SK-N-SH (cell line): Measurements from ENCODE around the gene OPCML. TPM values are rescaled to one million over a fixed set of nuclear protein-coding genes. Genes with fewer than 3 reads are reported as not detected.

Experiments
- CTCF ChIA-PET: fragments of 300-600, 350-600 bp; formaldehyde crosslinking; extraction: SDS; loops from one replicate; lab custom pipeline; 2021; lab: Yijun Ruan, JAX
- POLR2A ChIA-PET: fragments of 350-600 bp; sonication (Branson Sonifier 250); formaldehyde crosslinking; extraction: SDS; loops from one replicate; lab custom pipeline; 2020; ENCODE audit warnings: antibody characterized with exemption, inconsistent platforms; lab: Yijun Ruan, JAX
- DNase-seq: peaks from one replicate; pipeline ENCODE4 v3.0.0; 2012
- H2AFZ ChIP-seq: fragments of 200-600 bp; sonication (generic); 2 replicates; pipeline ENCODE4 v1.8.1; 2016; ENCODE audit warnings: antibody characterized with exemption, mild to moderate bottlenecking, low read depth
- H3F3A ChIP-seq: fragments of 200-600 bp; sonication (generic); replicated peaks from 2 replicates; pipeline ENCODE3; 2016; ENCODE audit warnings: antibody characterized with exemption, mild to moderate bottlenecking; ENCODE audit not compliant: insufficient read depth
- H3K27ac ChIP-seq, 2 experiments: fragments of 200-500 bp in 1 of 2; fragments of 200-600 bp in 1 of 2; sonication (Bioruptor generic) in 1 of 2; sonication (generic), shearing (Covaris generic) in 1 of 2; 2 replicates each; pipeline versions ENCODE4 v1.5.1 to v1.6.1; 2014 to 2016; ENCODE audit warnings: low read depth in 2 of 2, inconsistent platforms in 1 of 2, low read length in 1 of 2, mild to moderate bottlenecking in 1 of 2, mixed read lengths in 1 of 2
- H3K27me3 ChIP-seq: fragments of 200-600 bp; sonication (generic), shearing (Covaris generic); 2 replicates; pipeline ENCODE4 v1.6.1; 2016; ENCODE audit warnings: mixed run types; ENCODE audit not compliant: insufficient read depth
- H3K36me3 ChIP-seq, 2 experiments: fragments of 200-500 bp in 1 of 2; fragments of 200-600 bp in 1 of 2; sonication (Bioruptor generic) in 1 of 2; sonication (generic) in 1 of 2; replicated peaks in 1 of 2; 2 replicates each; pipeline versions ENCODE3 to v1.5.1; 2014 to 2016; ENCODE audit warnings: low read length in 1 of 2, mild to moderate bottlenecking in 1 of 2; ENCODE audit not compliant: insufficient read depth in 2 of 2, control insufficient read depth in 1 of 2
- H3K4me1 ChIP-seq, 2 experiments: fragments of 200-500 bp in 1 of 2; fragments of 200-600 bp in 1 of 2; sonication (Bioruptor generic) in 1 of 2; sonication (generic), shearing (Covaris generic) in 1 of 2; 2 replicates each; pipeline versions ENCODE4 v1.5.1 to v1.6.1; 2014 to 2016; ENCODE audit warnings: low read depth in 1 of 2, low read length in 1 of 2, mixed run types in 1 of 2; ENCODE audit not compliant: insufficient read depth in 2 of 2, control insufficient read depth in 1 of 2
- H3K4me2 ChIP-seq: fragments of 200-600 bp; sonication (generic), shearing (Covaris generic); 2 replicates; pipeline ENCODE4 v1.6.1; 2017; ENCODE audit warnings: mixed run types
- H3K4me3 ChIP-seq, 2 experiments: fragments of 200-500 bp in 1 of 2; fragments of 200-600 bp in 1 of 2; sonication (Bioruptor generic) in 1 of 2; sonication (generic), shearing (Covaris generic) in 1 of 2; 2 replicates each; pipeline versions ENCODE4 v1.5.1 to v1.8.1; 2014 to 2016; ENCODE audit warnings: low read depth in 2 of 2, inconsistent platforms in 1 of 2, low read length in 1 of 2, mild to moderate bottlenecking in 1 of 2, mixed read lengths in 1 of 2, moderate library complexity in 1 of 2
- H3K79me2 ChIP-seq: fragments of 200-600 bp; sonication (generic); 2 replicates; pipeline ENCODE4 v1.8.1; 2017; ENCODE audit warnings: mild to moderate bottlenecking; ENCODE audit not compliant: insufficient read depth
- H3K9ac ChIP-seq: fragments of 200-600 bp; sonication (generic); 2 replicates; pipeline ENCODE4 v1.6.1; 2017; ENCODE audit warnings: mixed run types
- H3K9me2 ChIP-seq: fragments of 200-600 bp; sonication (generic); 2 replicates; pipeline ENCODE4 v1.6.1; 2017; ENCODE audit warnings: mixed run types
- H3K9me3 ChIP-seq: fragments of 200-600 bp; sonication (generic); 2 replicates; pipeline ENCODE4 v1.6.1; 2017; ENCODE audit warnings: mixed run types, mild to moderate bottlenecking, moderate library complexity
- H4K20me1 ChIP-seq: fragments of 200-600 bp; sonication (generic); 2 replicates; pipeline ENCODE4 v1.6.1; 2017; ENCODE audit warnings: mild to moderate bottlenecking, mixed run types; ENCODE audit not compliant: insufficient read depth
- EZH2phosphoT487 ChIP-seq: fragments of 200-600 bp; sonication (generic); IDR thresholded peaks from 2 replicates; pipeline ENCODE4 v1.6.1; 2017; ENCODE audit warnings: low read depth, mixed run types, mild to moderate bottlenecking, antibody characterized with exemption, moderate library complexity, borderline replicate concordance
- REST ChIP-seq: IDR thresholded peaks from 2 replicates; pipeline ENCODE4 v1.6.1; 2012; ENCODE audit warnings: mild to moderate bottlenecking, low read depth, low read length, moderate library complexity
- SMC3 ChIP-seq: IDR thresholded peaks from 2 replicates; pipeline ENCODE4 v1.6.1; 2012; ENCODE audit warnings: low read depth, low read length, improper control_type of control experiment
- TAF1 ChIP-seq: IDR thresholded peaks from 2 replicates; pipeline ENCODE4 v1.6.1; 2012; ENCODE audit warnings: low read depth, mild to moderate bottlenecking, low read length, moderate library complexity, borderline replicate concordance
- TCF12 ChIP-seq: IDR thresholded peaks from 2 replicates; pipeline ENCODE4 v1.4.0; 2012
- ZBTB33 ChIP-seq: IDR thresholded peaks from 2 replicates; pipeline ENCODE4 v1.4.0; 2012; ENCODE audit warnings: low read depth, borderline replicate concordance
- WGBS: methylation state at CpG from one replicate; pipeline ENCODE4 v1.1.6; 2017; ENCODE audit warnings: low lambda C conversion rate; 5-methylcytosine and 5-hydroxymethylcytosine counted together
- polyA plus RNA-seq, 3 experiments: library from polyadenylated mRNA; depleted of rRNA; stranded (reverse); fragments of >200 nt; gene quantifications; 2 replicates each; pipeline ENCODE4 v1.2.3, GENCODE V29; 2012
- TF ChIP-seq, protein P1 (sequence below): fragments of 200-600 bp; sonication (generic); IDR thresholded peaks from 2 replicates; pipeline ENCODE4 v1.6.1; 2017; ENCODE audit warnings: antibody characterized with exemption, mild to moderate bottlenecking, moderate library complexity

OPCML gene
- polyA plus RNA-seq, 1 of the 3 experiments (the other 2 are of a cell fraction), result not detected

- TF ChIP-seq, protein P1, sequence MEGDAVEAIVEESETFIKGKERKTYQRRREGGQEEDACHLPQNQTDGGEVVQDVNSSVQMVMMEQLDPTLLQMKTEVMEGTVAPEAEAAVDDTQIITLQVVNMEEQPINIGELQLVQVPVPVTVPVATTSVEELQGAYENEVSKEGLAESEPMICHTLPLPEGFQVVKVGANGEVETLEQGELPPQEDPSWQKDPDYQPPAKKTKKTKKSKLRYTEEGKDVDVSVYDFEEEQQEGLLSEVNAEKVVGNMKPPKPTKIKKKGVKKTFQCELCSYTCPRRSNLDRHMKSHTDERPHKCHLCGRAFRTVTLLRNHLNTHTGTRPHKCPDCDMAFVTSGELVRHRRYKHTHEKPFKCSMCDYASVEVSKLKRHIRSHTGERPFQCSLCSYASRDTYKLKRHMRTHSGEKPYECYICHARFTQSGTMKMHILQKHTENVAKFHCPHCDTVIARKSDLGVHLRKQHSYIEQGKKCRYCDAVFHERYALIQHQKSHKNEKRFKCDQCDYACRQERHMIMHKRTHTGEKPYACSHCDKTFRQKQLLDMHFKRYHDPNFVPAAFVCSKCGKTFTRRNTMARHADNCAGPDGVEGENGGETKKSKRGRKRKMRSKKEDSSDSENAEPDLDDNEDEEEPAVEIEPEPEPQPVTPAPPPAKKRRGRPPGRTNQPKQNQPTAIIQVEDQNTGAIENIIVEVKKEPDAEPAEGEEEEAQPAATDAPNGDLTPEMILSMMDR, result no peak
Observed at GRCh38 chr11:133053124-133053776, 479.1 kb downstream of the OPCML start (continued).

DNA sequence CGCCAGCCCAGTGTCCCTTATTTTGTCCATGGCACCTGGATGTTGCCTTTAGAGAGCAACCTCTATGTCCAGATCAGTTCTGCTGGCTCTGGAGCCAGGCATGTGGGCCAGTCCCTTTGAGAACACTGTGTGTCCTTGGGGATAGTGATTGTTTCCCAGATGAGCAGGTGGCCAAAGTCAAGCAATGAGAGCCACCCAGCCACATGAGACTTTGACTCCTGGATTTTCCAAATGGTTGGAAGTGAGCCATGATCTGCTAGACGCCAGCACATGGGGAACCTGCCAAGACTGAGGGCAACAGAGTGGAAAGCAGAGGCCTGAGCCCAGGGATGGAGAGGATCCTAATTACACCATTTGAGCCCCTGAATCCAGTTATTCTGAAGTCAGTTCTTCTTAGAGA, 479.8 kb downstream of the OPCML start:
- TF ChIP-seq ZBTB33, result no peak
- no peak for TF ChIP-seq EZH2phosphoT487
- TF ChIP-seq REST, result no peak
- TF ChIP-seq TAF1, result no peak
- TF ChIP-seq TCF12, result no peak
- no peak for TF ChIP-seq SMC3
- TF ChIP-seq, all 33 proteins: peak for 0
- Histone ChIP-seq H4K20me1 (no peaks in the 10 kb centered on the region), H3K4me1 (peaks cover 0 to 3% of the 10 kb centered on the region in 2 experiments; a peak in 1 of 4 replicates), H3K4me3 (no peak overlapping the region), H3K4me2 (no peak overlapping the region), H3K27me3 (no peaks in the 10 kb centered on the region), H2AFZ (no peak overlapping the region), H3K9me2 (no peaks in the 10 kb centered on the region), H3K36me3 (no peaks in the 10 kb centered on the region), H3K27ac (no peak overlapping the region), H3K79me2 (no peaks in the 10 kb centered on the region), H3K9ac (no peak overlapping the region), H3F3A (no peaks in the 10 kb centered on the region), H3K9me3 (no peaks in the 10 kb centered on the region)
- ChIA-PET POLR2A (no interaction called here), CTCF (interaction anchor here (0.6 to 1.5 kb wide), 3 partner anchors 12 kb away, joined by 3 to 5 read pairs (median 4); no protein-coding TSS in a partner anchor)
- 13% methylated on average over 2 of the region's 2 CpGs for WGBS
- DNase-seq, result no peak
